HG03139 (cell line): ENCODE data around the gene FADS6.

Experiments used
- ATAC-seq: cut with Tn5 transposase; IDR thresholded peaks from one replicate; pipeline ENCODE4 v1.9.1; 2021; ENCODE audit not compliant: unreplicated experiment

Gene FADS6, protein sequence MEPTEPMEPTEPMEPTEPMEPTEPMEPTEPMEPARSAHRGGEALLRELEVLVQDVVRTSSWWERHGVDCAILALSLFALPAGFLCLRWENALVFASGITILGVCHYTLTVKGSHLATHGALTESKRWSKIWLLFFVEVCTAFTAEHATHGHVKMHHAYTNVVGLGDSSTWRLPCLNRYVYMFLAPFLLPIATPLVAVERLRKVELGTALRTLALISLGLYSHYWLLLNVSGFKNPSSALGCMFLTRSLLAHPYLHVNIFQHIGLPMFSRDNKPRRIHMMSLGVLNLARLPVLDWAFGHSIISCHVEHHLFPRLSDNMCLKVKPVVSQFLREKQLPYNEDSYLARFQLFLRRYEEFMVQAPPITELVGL

DNA sequence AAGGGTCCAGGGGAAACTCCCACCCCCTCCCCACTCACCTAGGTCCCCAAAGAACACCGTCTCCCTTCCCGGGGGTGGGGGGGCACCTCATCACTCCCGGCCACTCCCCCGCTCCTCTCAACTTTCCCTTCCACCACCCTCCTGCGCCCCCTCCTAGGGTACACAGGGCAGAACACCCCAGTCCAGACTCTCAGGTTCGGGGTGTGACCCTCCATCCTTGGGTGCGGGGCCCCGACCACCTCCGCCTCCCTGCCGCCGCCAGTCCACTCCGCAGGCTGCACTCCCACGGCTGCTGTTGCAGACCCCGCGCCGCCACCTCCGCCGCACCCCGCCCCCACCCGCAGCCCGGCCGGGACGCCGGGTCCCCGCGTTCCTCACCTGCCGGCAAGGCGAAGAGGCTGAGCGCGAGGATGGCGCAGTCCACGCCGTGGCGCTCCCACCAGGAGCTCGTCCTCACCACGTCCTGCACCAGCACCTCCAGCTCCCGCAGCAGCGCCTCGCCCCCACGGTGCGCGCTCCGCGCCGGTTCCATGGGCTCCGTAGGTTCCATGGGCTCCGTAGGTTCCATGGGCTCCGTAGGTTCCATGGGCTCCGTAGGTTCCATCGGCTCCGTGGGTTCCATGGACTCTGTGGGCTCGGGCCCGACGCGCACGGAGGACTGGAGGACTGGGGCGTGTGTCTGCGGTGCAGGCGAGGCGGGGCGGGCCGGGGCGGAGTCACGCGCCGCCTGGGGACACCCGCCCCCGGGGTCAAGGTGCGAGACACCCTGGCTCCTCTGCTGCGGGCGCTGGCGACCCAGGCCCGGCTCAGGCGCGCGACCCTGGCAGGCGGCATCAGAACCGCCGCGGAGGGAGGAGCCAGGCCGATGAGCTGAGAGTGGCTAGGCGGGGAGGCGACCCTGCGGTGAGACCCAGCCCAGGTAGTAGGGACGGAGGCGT lies at the start of gene FADS6:
FADS6 (minus strand) TSS at position 660 of the 938 bp plus-strand sequence; CDS start at position 622, 38 bp downstream.
- ATAC-seq, result no peak

GRCh38 chr17:74941128-74941725 lies 47.8 kb upstream of the FADS6 start:
- no peak for ATAC-seq

DNA sequence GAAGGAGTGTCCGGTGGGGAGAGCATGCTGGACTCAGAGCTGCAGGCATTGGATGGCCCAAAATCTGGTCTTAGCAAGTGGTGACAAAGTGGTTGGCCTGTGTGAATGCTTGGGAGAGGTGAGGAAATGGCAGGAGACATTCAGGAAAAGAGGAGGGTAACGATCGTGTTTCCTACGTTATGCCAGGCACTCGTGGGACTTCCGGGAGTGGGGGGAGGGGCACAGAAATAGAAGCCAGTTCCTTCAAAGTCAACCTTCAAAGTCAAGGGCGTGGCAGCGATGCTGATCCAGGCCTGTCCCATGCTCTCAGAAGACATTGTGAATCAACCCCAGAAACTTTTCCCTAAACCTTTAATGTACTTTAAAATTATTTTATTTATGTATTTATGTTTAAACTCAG lies 46.1 kb upstream of the FADS6 start:
- no peak for ATAC-seq

- no peak for ATAC-seq
Observed at GRCh38 chr17:74938194-74938950, 44.9 kb upstream of the FADS6 start.

DNA sequence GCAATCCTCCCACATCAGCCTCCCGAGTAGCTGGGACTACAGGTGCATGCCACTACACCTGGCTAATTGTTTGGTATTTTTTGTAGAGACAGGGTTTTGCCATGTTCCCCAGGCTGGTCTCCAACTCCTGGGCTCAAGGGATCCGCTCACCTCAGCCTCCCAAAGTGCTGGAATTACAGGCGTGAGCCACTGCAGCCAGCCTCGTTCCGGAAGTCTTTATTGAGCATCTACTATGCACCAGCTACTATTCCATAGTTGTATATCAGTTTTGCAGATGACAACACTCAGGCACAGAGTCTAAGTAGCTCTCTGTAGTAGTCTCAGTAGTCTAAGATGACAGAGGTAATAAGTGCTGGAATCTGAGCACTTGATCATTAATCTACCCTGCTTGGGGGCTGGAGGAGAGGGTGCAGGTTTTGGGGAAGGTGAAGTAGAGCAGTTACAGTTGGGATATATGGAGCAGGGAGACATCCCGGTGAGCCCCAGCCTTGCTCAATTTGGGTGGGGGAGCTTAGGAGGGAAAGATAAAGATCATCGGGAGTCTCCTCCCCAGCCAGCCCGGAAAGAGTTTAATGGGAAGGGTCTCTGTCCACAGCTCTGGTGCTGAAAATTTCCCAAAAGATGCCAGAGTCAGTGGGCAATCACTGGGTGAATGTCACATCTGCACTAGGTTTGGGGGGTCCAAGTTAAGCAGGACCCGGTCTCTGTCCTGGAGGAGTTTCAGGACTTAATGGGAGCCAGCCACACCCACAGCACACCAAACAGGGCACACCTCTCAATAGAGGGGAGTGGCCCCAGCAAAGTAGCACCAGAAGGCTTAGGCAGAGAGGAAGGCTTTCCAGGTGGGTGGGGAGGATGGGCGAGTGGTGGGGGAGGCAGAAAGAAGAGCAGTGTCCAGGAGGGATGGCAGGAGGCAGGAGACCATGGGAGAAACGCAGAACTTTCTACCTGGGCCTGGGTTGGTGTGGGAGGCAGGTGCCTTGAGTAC lies 43.9 kb upstream of the FADS6 start:
- ATAC-seq, result no peak

DNA sequence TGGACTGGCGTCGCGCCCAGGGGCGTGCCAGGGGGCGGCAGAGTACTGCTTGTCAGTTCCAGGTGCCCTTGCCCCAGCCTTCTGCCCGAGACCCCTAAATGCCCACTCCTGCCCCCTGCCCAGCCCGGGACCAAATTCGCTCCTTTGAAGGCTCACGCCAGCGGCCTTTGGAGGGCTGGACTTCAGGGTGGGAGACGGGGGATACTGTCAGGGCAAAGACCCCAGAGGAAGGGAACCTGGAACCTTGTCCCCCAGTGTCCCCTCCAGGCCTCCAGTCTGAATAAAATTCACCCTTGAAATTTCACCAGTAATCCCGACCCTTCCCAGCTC lies 43.0 kb upstream of the FADS6 start:
- no peak for ATAC-seq

GRCh38 chr17:74935585-74936469 lies 42.4 kb upstream of the FADS6 start, which contains the start of gene OTOP3:
Gene OTOP3 (plus strand): TSS chr17:74935898. CDS start chr17:74935922, 24 bp downstream.
- no peak for ATAC-seq

- no peak for ATAC-seq
Observed at GRCh38 chr17:74935048-74935447, 41.6 kb upstream of the FADS6 start.

DNA sequence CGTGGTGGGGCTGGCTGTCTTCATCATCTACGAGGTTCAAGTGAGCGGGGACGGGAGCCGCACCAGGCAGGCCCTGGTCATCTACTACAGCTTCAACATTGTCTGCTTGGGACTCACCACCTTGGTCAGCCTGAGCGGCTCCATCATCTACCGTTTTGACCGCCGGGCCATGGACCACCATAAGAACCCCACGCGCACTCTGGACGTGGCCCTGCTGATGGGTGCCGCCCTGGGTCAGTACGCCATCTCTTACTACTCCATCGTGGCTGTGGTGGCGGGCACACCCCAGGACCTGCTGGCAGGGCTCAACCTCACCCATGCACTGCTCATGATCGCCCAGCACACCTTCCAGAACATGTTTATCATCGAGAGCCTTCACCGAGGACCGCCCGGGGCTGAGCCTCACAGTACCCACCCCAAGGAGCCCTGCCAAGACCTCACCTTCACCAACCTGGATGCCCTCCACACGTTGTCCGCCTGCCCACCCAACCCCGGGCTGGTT lies 37.2 kb upstream of the FADS6 start:
- ATAC-seq, result no peak

DNA sequence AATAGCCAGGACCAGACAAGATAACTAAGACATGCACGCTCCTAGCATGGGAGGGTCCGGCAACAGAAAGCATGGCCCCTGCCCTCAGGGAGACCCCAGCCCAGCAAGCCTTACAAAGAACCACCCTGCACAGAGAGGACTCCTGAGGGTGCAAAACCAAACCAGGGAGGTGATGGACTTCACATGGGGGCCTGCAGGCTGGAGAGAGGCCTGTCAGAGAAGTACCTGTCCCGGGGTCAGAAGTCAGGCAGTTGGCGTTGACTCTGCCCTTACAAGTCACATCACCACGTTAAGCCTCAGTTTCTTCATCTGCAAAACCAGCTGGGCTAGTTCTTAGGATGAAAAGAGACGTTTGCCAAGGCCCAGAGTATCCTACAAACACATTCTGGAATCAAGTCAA lies 35.4 kb upstream of the FADS6 start:
- ATAC-seq, result no peak

DNA sequence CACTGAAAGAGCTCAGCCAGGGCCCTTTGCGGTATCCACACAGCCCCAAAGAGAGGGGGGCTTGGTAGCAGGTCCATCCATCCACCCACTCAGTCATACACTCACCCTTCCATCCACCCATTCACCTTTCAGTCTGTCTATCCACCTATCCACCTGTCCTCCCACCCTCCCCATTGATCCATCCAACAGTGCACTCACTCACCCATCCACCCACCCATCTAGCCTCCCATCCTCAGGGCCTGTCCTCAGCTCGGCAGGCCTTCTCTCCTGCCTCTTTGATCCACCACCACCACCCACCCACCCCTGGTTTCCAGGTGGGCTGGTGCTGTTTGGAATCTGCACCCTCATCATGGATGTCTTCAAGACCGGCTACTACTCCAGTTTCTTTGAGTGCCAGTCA lies 31.8 kb upstream of the FADS6 start:
- ATAC-seq, result no peak

DNA sequence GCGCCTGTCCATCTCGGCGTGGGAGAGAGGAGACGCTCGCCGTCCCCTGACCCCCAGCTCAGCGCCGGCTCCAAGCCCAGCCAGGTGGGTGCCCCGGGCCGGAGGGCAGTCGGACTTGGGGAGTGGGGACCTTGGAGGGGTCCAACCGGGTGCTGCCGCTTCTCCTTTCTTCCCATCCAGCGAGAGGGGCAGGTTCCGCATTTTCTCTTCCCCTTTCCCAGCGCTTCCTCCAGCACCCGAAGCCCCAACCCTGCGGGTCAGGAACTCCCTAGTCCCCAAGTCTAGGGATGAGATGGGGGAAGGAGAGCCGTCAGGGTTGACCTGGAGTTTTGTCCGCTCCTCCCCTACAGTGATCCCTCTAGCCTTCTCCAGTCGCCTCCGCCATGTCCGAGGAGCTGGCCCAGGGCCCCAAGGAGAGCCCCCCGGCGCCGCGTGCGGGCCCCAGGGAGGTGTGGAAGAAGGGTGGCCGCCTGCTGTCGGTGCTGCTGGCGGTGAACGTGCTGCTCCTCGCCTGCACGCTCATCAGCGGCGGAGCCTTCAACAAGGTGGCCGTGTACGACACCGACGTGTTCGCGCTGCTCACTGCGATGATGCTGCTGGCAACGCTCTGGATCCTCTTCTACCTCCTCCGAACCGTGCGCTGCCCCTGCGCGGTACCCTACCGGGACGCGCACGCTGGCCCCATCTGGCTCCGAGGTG lies 31.0 kb upstream of the FADS6 start, which contains the start of gene OTOP2:
OTOP2 (plus strand) TSS at position 24 of the 699 bp plus-strand sequence; CDS start at position 384, 360 bp downstream.
- no peak for ATAC-seq

- ATAC-seq, result no peak
Observed at GRCh38 chr17:74923538-74924249, 30.3 kb upstream of the FADS6 start.

- no peak for ATAC-seq
Observed at GRCh38 chr17:74922694-74923537, 29.5 kb upstream of the FADS6 start, which contains the start of gene USH1G. Gene USH1G (minus strand): TSS chr17:74923255. CDS start chr17:74923073, 182 bp downstream.

GRCh38 chr17:74922172-74922571 lies 28.7 kb upstream of the FADS6 start:
- no peak for ATAC-seq

DNA sequence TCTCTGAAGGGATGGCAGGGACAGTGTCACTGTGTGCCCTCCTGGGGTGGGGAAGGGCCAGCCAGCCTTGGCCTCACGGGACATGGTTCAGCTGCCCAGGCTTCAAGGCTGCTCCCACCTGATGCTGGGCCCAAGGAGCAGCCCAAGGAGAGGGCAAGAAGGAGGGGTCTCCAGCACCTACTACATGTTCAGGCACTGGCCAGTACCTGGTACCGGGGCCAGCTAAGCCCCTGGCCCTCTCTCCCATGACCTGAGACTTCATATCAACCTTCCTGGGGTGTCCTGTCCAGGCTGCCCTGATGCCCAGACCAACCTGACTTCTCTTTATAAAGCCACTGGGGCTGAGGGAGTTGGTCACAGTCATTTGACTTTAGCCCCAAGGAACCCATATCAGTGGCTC lies 28.3 kb upstream of the FADS6 start:
- no peak for ATAC-seq
